Right lung (tissue), 5 donors: ENCODE results near the gene MAP4K4. TPM values are rescaled to one million over a fixed set of nuclear protein-coding genes. Genes with fewer than 3 reads are reported as not detected.
"Not testable (repeated sequence)": the region's sequence is repeated elsewhere in the genome, so short reads cannot be mapped to it uniquely, and the experiment has no call there.

Experiments
- DNase-seq, 2 donors: peaks; one replicate each; pipeline ENCODE4 v3.0.0-alpha.2; 2013
- polyA plus RNA-seq, 5 donors: library from polyadenylated mRNA; unstranded; fragments of 120-200 nt; gene quantifications; one replicate each; pipeline versions ENCODE4 v1.2.1 to v1.2.3, GENCODE V29; 2013; ENCODE audit warnings: inconsistent platforms in 1 of 5, low replicate concordance in 1 of 5; ENCODE audit not compliant: insufficient read length in 5 of 5, insufficient read depth in 1 of 5

MAP4K4 gene
- polyA plus RNA-seq, 5 donors: 96.9 to 142 (median 130) TPM

GRCh38 chr2:101766337-101766736, 68.8 kb downstream of the MAP4K4 start:
- no peak for DNase-seq

GRCh38 chr2:101766871-101767739, 69.6 kb downstream of the MAP4K4 start:
- DNase-seq: no peak

GRCh38 chr2:101768556-101769220, 71.2 kb downstream of the MAP4K4 start:
- no peak for DNase-seq

GRCh38 chr2:101769726-101770125, 72.2 kb downstream of the MAP4K4 start:
- DNase-seq: not testable (repeated sequence)

- DNase-seq: no peak
Observed at GRCh38 chr2:101770726-101771125, 73.2 kb downstream of the MAP4K4 start.

GRCh38 chr2:101771227-101771902, 73.9 kb downstream of the MAP4K4 start:
- DNase-seq: no peak

- no peak for DNase-seq
Observed at GRCh38 chr2:101771910-101772321, 74.4 kb downstream of the MAP4K4 start.

- no peak for DNase-seq
Observed at GRCh38 chr2:101773137-101773536, 75.6 kb downstream of the MAP4K4 start.

GRCh38 chr2:101773961-101774360, 76.5 kb downstream of the MAP4K4 start:
- DNase-seq: not testable (repeated sequence)

- no peak for DNase-seq
Observed at GRCh38 chr2:101775092-101775491, 77.6 kb downstream of the MAP4K4 start.

- no peak for DNase-seq
Observed at GRCh38 chr2:101775636-101776035, 78.1 kb downstream of the MAP4K4 start.

GRCh38 chr2:101776172-101777043, 78.9 kb downstream of the MAP4K4 start:
- no peak for DNase-seq

GRCh38 chr2:101777337-101777736, 79.8 kb downstream of the MAP4K4 start:
- DNase-seq: no peak

- DNase-seq: no peak
Observed at GRCh38 chr2:101778102-101778501, 80.6 kb downstream of the MAP4K4 start.

- DNase-seq: no peak
Observed at GRCh38 chr2:101779190-101779589, 81.7 kb downstream of the MAP4K4 start.

- DNase-seq: no peak
Observed at GRCh38 chr2:101779656-101780055, 82.1 kb downstream of the MAP4K4 start.

- no peak for DNase-seq
Observed at GRCh38 chr2:101781326-101781725, 83.8 kb downstream of the MAP4K4 start.

GRCh38 chr2:101781791-101782426, 84.4 kb downstream of the MAP4K4 start:
- no peak for DNase-seq

- DNase-seq: no peak
Observed at GRCh38 chr2:101782427-101782792, 84.9 kb downstream of the MAP4K4 start.

- no peak for DNase-seq
Observed at GRCh38 chr2:101787097-101787496, 89.6 kb downstream of the MAP4K4 start.

- DNase-seq: no peak
Observed at GRCh38 chr2:101788565-101788964, 91.1 kb downstream of the MAP4K4 start.
